AG08396 (cell line): ENCODE data around the gene MBNL1.
"Not testable (repeated sequence)": the region's sequence is repeated elsewhere in the genome, so short reads cannot be mapped to it uniquely, and the experiment has no call there.

ENCODE experiments used
- DNase-seq: peaks from one replicate; pipeline ENCODE4 v3.0.0; 2012; ENCODE audit warnings: low spot score, mixed read lengths

Gene MBNL1

GRCh38 chr3:152403632-152404066, 134.9 kb downstream of the MBNL1 start:
- no peak for DNase-seq

- DNase-seq = no peak
These were observed 136.2 kb downstream of the MBNL1 start for GRCh38 chr3:152404976-152405375.

GRCh38 chr3:152405915-152406802, 137.4 kb downstream of the MBNL1 start:
- peak; percentile 22 for DNase-seq

- DNase-seq = no peak
These were observed 144.5 kb downstream of the MBNL1 start for GRCh38 chr3:152413240-152413639.

GRCh38 chr3:152416808-152417580, 148.3 kb downstream of the MBNL1 start:
- DNase-seq = no peak

GRCh38 chr3:152419748-152420147, 151.0 kb downstream of the MBNL1 start:
- DNase-seq = no peak

- no peak for DNase-seq
These were observed 152.4 kb downstream of the MBNL1 start for GRCh38 chr3:152421162-152421561.

- DNase-seq = no peak
These were observed 157.7 kb downstream of the MBNL1 start for GRCh38 chr3:152426393-152426792.

GRCh38 chr3:152428577-152428976, 159.8 kb downstream of the MBNL1 start:
- DNase-seq = no peak

GRCh38 chr3:152430223-152431002, 161.7 kb downstream of the MBNL1 start:
- no peak for DNase-seq

- no peak for DNase-seq
These were observed 165.4 kb downstream of the MBNL1 start for GRCh38 chr3:152434142-152434541.

GRCh38 chr3:152435210-152435609, 166.5 kb downstream of the MBNL1 start:
- not testable (repeated sequence) for DNase-seq

- DNase-seq = no peak
These were observed 168.2 kb downstream of the MBNL1 start for GRCh38 chr3:152436707-152437590.

GRCh38 chr3:152438181-152438580, 169.5 kb downstream of the MBNL1 start:
- DNase-seq = no peak

- DNase-seq = no peak
These were observed 170.0 kb downstream of the MBNL1 start for GRCh38 chr3:152438706-152439105.

- not testable (repeated sequence) for DNase-seq
These were observed 171.5 kb downstream of the MBNL1 start for GRCh38 chr3:152440243-152440642.

- no peak for DNase-seq
These were observed 174.7 kb downstream of the MBNL1 start for GRCh38 chr3:152443212-152444023.

- DNase-seq = peak; percentile 10
These were observed 175.4 kb downstream of the MBNL1 start for GRCh38 chr3:152444029-152444641.

- no peak for DNase-seq
These were observed 176.5 kb downstream of the MBNL1 start for GRCh38 chr3:152445212-152445611.

- DNase-seq = no peak
These were observed 177.8 kb downstream of the MBNL1 start for GRCh38 chr3:152446495-152446894.
